GM23338 (cell line): ENCODE data around the gene SLC2A4RG. TPM values are rescaled to one million over a fixed set of nuclear protein-coding genes. Genes with fewer than 3 reads are reported as not detected.

Experiments
- ATAC-seq: fragments of 200-7000 bp; cut with Tn5 transposase; 3 replicates; pipeline ENCODE4 v1.9.1; 2020
- DNase-seq: peaks from one replicate; pipeline ENCODE4 v3.0.0-alpha.2; 2015; ENCODE audit warnings: low spot score
- H2AFZ ChIP-seq: fragments of 200-600 bp; sonication (generic); 2 replicates; pipeline ENCODE4 v1.8.0; 2016; ENCODE audit warnings: antibody characterized with exemption, mild to moderate bottlenecking, moderate library complexity
- H3F3A ChIP-seq: fragments of 200-600 bp; sonication (generic); replicated peaks from 2 replicates; pipeline ENCODE4 v1.8.0; 2017; ENCODE audit warnings: antibody characterized with exemption, mixed run types, low read depth
- H3K27ac ChIP-seq: fragments of 200-600 bp; sonication (generic); 2 replicates; pipeline ENCODE4 v1.6.1; 2016; ENCODE audit warnings: low read depth
- H3K27me3 ChIP-seq: fragments of 200-600 bp; sonication (generic); 2 replicates; pipeline ENCODE4 v1.8.0; 2016; ENCODE audit warnings: mild to moderate bottlenecking, mixed run types, moderate library complexity; ENCODE audit not compliant: insufficient read depth
- H3K36me3 ChIP-seq: fragments of 200-600 bp; sonication (generic); 2 replicates; pipeline ENCODE4 v1.8.0; 2016; ENCODE audit warnings: mild to moderate bottlenecking; ENCODE audit not compliant: insufficient read depth
- H3K4me1 ChIP-seq: fragments of 200-600 bp; sonication (generic); 2 replicates; pipeline ENCODE4 v1.8.0; 2016; ENCODE audit warnings: mild to moderate bottlenecking, moderate library complexity; ENCODE audit not compliant: insufficient read depth
- H3K4me2 ChIP-seq: fragments of 200-600 bp; sonication (generic); 2 replicates; pipeline ENCODE4 v1.7.1; 2017; ENCODE audit warnings: mixed run types
- H3K4me3 ChIP-seq: fragments of 200-600 bp; sonication (generic); 2 replicates; pipeline ENCODE4 v1.6.1; 2016; ENCODE audit warnings: mixed run types
- H3K79me2 ChIP-seq: fragments of 200-600 bp; sonication (generic); replicated peaks from 2 replicates; pipeline ENCODE4 v1.8.0; 2017; ENCODE audit warnings: mild to moderate bottlenecking; ENCODE audit not compliant: insufficient read depth
- H3K9me2 ChIP-seq: fragments of 200-600 bp; sonication (generic); 2 replicates; pipeline ENCODE4 v1.8.0; 2017; ENCODE audit not compliant: insufficient read depth
- H4K20me1 ChIP-seq: fragments of 200-600 bp; sonication (generic); replicated peaks from 2 replicates; pipeline ENCODE4 v1.8.0; 2017; ENCODE audit warnings: mild to moderate bottlenecking; ENCODE audit not compliant: insufficient read depth
- H3K27ac Mint-ChIP-seq: 2 replicates; pipeline ENCODE4 v1.8.0; 2020; ENCODE audit warnings: inconsistent platforms, mild to moderate bottlenecking, moderate library complexity, mixed read lengths
- H3K27me3 Mint-ChIP-seq: 3 replicates; pipeline ENCODE4 v1.8.0; 2022; ENCODE audit warnings: low read depth, mild to moderate bottlenecking, moderate library complexity, mixed read lengths, inconsistent platforms; ENCODE audit not compliant: insufficient read depth, poor library complexity
- H3K36me3 Mint-ChIP-seq: 3 replicates; pipeline ENCODE4 v1.8.0; 2021; ENCODE audit warnings: low read depth, mild to moderate bottlenecking, inconsistent platforms, moderate library complexity, mixed read lengths
- H3K4me1 Mint-ChIP-seq: 3 replicates; pipeline ENCODE4 v1.8.0; 2020; ENCODE audit warnings: mild to moderate bottlenecking, inconsistent platforms, mixed read lengths
- H3K4me3 Mint-ChIP-seq: 3 replicates; pipeline ENCODE4 v1.8.0; 2021; ENCODE audit warnings: moderate library complexity, mild to moderate bottlenecking, inconsistent platforms, mixed read lengths
- H3K9me3 Mint-ChIP-seq: 3 replicates; pipeline ENCODE4 v1.8.0; 2020; ENCODE audit warnings: moderate library complexity, mild to moderate bottlenecking, inconsistent platforms, mixed read lengths
- CTCF ChIP-seq, 2 experiments: fragments of 200-600 bp in 1 of 2; sonication (generic) in 1 of 2; conservative IDR thresholded peaks; 2 replicates each; pipeline versions ENCODE4 v1.5.1 to v1.6.1; 2016 to 2017; ENCODE audit warnings: antibody characterized with exemption in 2 of 2, low read depth in 2 of 2, mild to moderate bottlenecking in 2 of 2, moderate library complexity in 1 of 2
- ETS1 ChIP-seq: IDR thresholded peaks from 2 replicates; pipeline ENCODE4 v1.6.1; 2016; ENCODE audit warnings: antibody characterized with exemption
- EZH2 ChIP-seq: fragments of 200-600 bp; sonication (generic); IDR thresholded peaks from one replicate; pipeline ENCODE4 v1.8.0; 2017; ENCODE audit warnings: antibody characterized with exemption, mild to moderate bottlenecking, low read depth; ENCODE audit not compliant: unreplicated experiment
- EZH2phosphoT487 ChIP-seq: fragments of 200-600 bp; sonication (generic); IDR thresholded peaks from one replicate; pipeline ENCODE4 v1.8.1; 2018; ENCODE audit warnings: antibody characterized with exemption; ENCODE audit not compliant: unreplicated experiment
- JUNB ChIP-seq: IDR thresholded peaks from one replicate; pipeline ENCODE4 v1.6.1; 2016; ENCODE audit warnings: antibody characterized with exemption; ENCODE audit not compliant: unreplicated experiment
- NANOG ChIP-seq: IDR thresholded peaks from 2 replicates; pipeline ENCODE4 v1.6.1; 2016; ENCODE audit warnings: antibody characterized with exemption, borderline replicate concordance
- POLR2AphosphoS5 ChIP-seq: IDR thresholded peaks from 2 replicates; pipeline ENCODE4 v1.6.1; 2016; ENCODE audit warnings: antibody characterized with exemption, low read depth
- REST ChIP-seq: IDR thresholded peaks from one replicate; pipeline ENCODE4 v1.6.1; 2018; ENCODE audit warnings: antibody characterized with exemption; ENCODE audit not compliant: unreplicated experiment
- STAT1 ChIP-seq: IDR thresholded peaks from one replicate; pipeline ENCODE4 v1.6.1; 2016; ENCODE audit warnings: antibody characterized with exemption; ENCODE audit not compliant: unreplicated experiment
- ZNF114 ChIP-seq: fragments of 250-450 bp; sonication (Bioruptor Pico); IDR thresholded peaks from 2 replicates; pipeline ENCODE4 v1.5.0; 2020; ENCODE audit warnings: mild to moderate bottlenecking, moderate library complexity
- ZNF331 ChIP-seq: fragments of 250-450 bp; sonication (Bioruptor Pico); IDR thresholded peaks from 2 replicates; pipeline ENCODE4 v1.5.0; 2020; ENCODE audit warnings: low read depth, mild to moderate bottlenecking, moderate library complexity
- ZNF462 ChIP-seq: fragments of 250-450 bp; sonication (Bioruptor Pico); IDR thresholded peaks from 2 replicates; pipeline ENCODE4 v1.5.0; 2020; ENCODE audit warnings: mild to moderate bottlenecking, moderate library complexity
- polyA plus RNA-seq: library from polyadenylated mRNA; unstranded; fragments of >200 nt; fragmentation: Nextera tagmentation; extraction: Ambion mirVana; gene quantifications from 2 replicates; pipeline ENCODE4 v1.2.1, GENCODE V29; 2016
- total RNA-seq: library from RNA; depleted of rRNA; stranded (reverse); fragments of >200 nt; shearing (Covaris generic); gene quantifications from 2 replicates; pipeline ENCODE4 v1.2.3, GENCODE V29; 2014

SLC2A4RG gene
- total and polyA plus RNA-seq, 2 experiments from 2014 or later = 22.8 to 42.0 TPM

- H3K4me1 Mint-ChIP-seq = no peaks in the 10 kb centered on the region; the same call in 1 of the 3 replicates
- Histone ChIP-seq H3K79me2 (peaks cover 10% of the 10 kb centered on the region), H3K4me2 (no peak overlapping the region), H3K4me3 (no peak overlapping the region), H2AFZ (no peak overlapping the region), H3K9me2 (no peaks in the 10 kb centered on the region), H4K20me1 (peaks cover 11% of the 10 kb centered on the region), H3K27me3 (no peaks in the 10 kb centered on the region), H3K27ac (no peak overlapping the region), H3K4me1 (no peaks in the 10 kb centered on the region), H3F3A (peaks cover 18% of the 10 kb centered on the region), H3K36me3 (no peaks in the 10 kb centered on the region)
- no peak for TF ChIP-seq STAT1
- no peak for TF ChIP-seq EZH2
- no peak for TF ChIP-seq POLR2AphosphoS5
- TF ChIP-seq EZH2phosphoT487 = no peak
- no peak for TF ChIP-seq ETS1
- TF ChIP-seq CTCF (conservative IDR thresholded peaks at IDR 0.05; ENCODE audit: low read depth in 2 of 2) = no peak
- no peak for TF ChIP-seq ZNF331 (CRISPR knock-in tag)
- no peak for TF ChIP-seq ZNF462 (CRISPR knock-in tag)
- no peak for TF ChIP-seq JUNB
- TF ChIP-seq NANOG = no peak
- TF ChIP-seq REST = no peak
- TF ChIP-seq ZNF114 = no peak
- H3K27me3 Mint-ChIP-seq = peaks cover 5% of the 10 kb centered on the region
- no peaks in the 10 kb centered on the region; the same call in 2 of the 3 replicates for H3K9me3 Mint-ChIP-seq
- no peak for DNase-seq
- no peak for ATAC-seq
- no peak overlapping the region for H3K4me3 Mint-ChIP-seq
- no peaks in the 10 kb centered on the region; the same call in 2 of the 3 replicates for H3K36me3 Mint-ChIP-seq
- H3K27ac Mint-ChIP-seq = no peak overlapping the region
Observed at GRCh38 chr20:63782521-63782971, 43.0 kb downstream of the SLC2A4RG start.
